Measurements from ENCODE around the gene WTAP.

DNA sequence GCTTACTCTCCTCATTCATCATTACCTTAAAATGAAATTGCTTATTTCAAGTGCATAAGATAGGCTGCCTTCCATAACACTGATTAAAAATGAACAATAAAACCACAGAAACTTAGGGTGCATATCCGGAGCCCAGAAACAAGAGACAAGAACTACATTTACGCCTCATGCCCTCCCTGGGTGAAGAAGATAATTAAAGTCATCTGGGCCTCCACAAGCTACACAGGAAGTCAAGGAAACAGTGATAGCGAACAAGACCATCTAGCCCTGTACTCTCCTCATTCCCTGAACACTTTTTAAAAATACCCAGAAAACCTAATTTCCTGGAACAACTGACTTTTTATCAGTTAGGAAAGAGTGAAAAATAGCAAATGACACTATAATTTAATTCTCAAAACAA is 40.6 kb upstream of the WTAP start:
- no peak for TF ChIP-seq MXI1 (IDR thresholded peaks at IDR 0.05; ENCODE audit: borderline replicate concordance, low read depth, low read length)
- TF ChIP-seq, protein P1, sequence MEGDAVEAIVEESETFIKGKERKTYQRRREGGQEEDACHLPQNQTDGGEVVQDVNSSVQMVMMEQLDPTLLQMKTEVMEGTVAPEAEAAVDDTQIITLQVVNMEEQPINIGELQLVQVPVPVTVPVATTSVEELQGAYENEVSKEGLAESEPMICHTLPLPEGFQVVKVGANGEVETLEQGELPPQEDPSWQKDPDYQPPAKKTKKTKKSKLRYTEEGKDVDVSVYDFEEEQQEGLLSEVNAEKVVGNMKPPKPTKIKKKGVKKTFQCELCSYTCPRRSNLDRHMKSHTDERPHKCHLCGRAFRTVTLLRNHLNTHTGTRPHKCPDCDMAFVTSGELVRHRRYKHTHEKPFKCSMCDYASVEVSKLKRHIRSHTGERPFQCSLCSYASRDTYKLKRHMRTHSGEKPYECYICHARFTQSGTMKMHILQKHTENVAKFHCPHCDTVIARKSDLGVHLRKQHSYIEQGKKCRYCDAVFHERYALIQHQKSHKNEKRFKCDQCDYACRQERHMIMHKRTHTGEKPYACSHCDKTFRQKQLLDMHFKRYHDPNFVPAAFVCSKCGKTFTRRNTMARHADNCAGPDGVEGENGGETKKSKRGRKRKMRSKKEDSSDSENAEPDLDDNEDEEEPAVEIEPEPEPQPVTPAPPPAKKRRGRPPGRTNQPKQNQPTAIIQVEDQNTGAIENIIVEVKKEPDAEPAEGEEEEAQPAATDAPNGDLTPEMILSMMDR (conservative IDR thresholded peaks at IDR 0.05; ENCODE audit: low read depth, low read length) = no peak
- TF ChIP-seq POLR2A (IDR thresholded peaks at IDR 0.05; ENCODE audit: low read depth, low read length) = no peak
- no peak for TF ChIP-seq MAZ (IDR thresholded peaks at IDR 0.05; ENCODE audit: borderline replicate concordance, low read depth, low read length)
- TF ChIP-seq SMC3 (IDR thresholded peaks at IDR 0.05; ENCODE audit: low read depth, low read length) = no peak
- TF ChIP-seq RAD21 (IDR thresholded peaks at IDR 0.05; ENCODE audit: low read length) = no peak
- no peak for TF ChIP-seq CEBPB (IDR thresholded peaks at IDR 0.05; ENCODE audit: low read depth, low read length)
- TF ChIP-seq FOS (IDR thresholded peaks at IDR 0.05; ENCODE audit: low read depth, low read length) = no peak
- TF ChIP-seq, protein P2, sequence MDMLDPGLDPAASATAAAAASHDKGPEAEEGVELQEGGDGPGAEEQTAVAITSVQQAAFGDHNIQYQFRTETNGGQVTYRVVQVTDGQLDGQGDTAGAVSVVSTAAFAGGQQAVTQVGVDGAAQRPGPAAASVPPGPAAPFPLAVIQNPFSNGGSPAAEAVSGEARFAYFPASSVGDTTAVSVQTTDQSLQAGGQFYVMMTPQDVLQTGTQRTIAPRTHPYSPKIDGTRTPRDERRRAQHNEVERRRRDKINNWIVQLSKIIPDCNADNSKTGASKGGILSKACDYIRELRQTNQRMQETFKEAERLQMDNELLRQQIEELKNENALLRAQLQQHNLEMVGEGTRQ (IDR thresholded peaks at IDR 0.05; ENCODE audit: low read depth, low read length) = no peak
- TF ChIP-seq MAFK (IDR thresholded peaks at IDR 0.05; ENCODE audit: low read depth, low read length) = no peak
